ENCODE measurements around the gene FAM98C.

Gene FAM98C

DNA sequence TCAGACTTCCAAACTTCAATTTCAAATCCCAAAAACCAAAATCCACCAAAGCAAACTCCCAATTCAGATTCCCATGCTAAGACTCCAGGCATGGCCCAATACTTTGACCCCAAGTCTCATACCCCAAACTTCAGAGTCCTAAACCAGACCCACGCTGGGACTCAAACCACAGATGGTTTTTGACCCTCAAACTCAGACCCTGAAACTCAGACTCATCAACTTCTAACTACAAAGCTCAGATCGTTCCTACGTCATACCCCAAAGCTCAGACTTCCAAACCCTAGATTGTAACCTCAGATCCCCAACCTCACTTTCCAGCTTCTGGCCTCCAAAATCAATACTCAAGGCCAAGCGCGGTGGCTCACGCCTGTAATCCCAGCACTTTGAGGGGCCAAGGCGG, 42.5 kb downstream of the FAM98C start:
- H3K4me1 ChIP-seq (ENCODE audit: control insufficient read depth in 5 of 5, insufficient read depth in 5 of 5, low read length in 5 of 5) = no peaks in the 10 kb centered on the region
- peaks cover 0 to 28% (median 0%) of the 10 kb centered on the region in 5 donors for H3K36me3 ChIP-seq (ENCODE audit: control insufficient read depth in 5 of 5, insufficient read depth in 5 of 5, low read length in 5 of 5)
- H3K9ac ChIP-seq (ENCODE audit: low read length in 5 of 5) = no peak overlapping the region
- no peak overlapping the region for H3K4me3 ChIP-seq (ENCODE audit: low read depth in 1 of 5, low read length in 5 of 5)
- H3K27ac ChIP-seq (ENCODE audit: low read depth, low read length) = no peak overlapping the region
- H3K9me3 ChIP-seq (ENCODE audit: control insufficient read depth in 5 of 5, low read length in 5 of 5) = no peaks in the 10 kb centered on the region
- peaks cover 5 to 13% (median 9%) of the 10 kb centered on the region in 5 donors for H3K27me3 ChIP-seq (ENCODE audit: control insufficient read depth in 5 of 5, insufficient read depth in 4 of 5, low read length in 5 of 5)

DNA sequence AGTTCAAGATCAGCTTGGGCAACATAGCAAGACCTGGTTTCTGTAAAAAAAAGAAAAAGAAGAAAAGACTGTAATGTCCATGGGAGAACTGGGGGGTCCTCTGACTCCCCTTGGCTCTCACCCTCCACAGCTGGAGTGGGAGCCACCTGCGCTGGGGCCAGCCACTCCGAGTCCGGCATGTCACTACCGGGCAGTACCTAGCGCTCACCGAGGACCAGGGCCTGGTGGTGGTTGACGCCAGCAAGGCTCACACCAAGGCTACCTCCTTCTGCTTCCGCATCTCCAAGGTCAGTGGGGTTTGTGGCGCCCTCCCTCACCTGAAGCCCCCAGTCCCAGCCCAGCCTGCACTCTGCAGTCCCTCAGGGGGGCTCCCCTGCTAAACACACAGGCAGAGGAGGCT, 45.3 kb downstream of the FAM98C start:
- Histone ChIP-seq H3K9me3 (ENCODE audit: control insufficient read depth in 5 of 5, low read length in 5 of 5) (no peaks in the 10 kb centered on the region), H3K36me3 (ENCODE audit: control insufficient read depth in 5 of 5, insufficient read depth in 5 of 5, low read length in 5 of 5) (peaks cover 0 to 42% (median 0%) of the 10 kb centered on the region in 5 donors), H3K27ac (ENCODE audit: low read depth, low read length) (no peak overlapping the region), H3K9ac (ENCODE audit: low read length in 5 of 5) (no peak overlapping the region), H3K27me3 (ENCODE audit: control insufficient read depth in 5 of 5, insufficient read depth in 4 of 5, low read length in 5 of 5) (peaks cover 0 to 4% (median 0%) of the 10 kb centered on the region in 5 donors), H3K4me3 (ENCODE audit: low read depth in 1 of 5, low read length in 5 of 5) (no peak overlapping the region), H3K4me1 (ENCODE audit: control insufficient read depth in 5 of 5, insufficient read depth in 5 of 5, low read length in 5 of 5) (no peaks in the 10 kb centered on the region)

DNA sequence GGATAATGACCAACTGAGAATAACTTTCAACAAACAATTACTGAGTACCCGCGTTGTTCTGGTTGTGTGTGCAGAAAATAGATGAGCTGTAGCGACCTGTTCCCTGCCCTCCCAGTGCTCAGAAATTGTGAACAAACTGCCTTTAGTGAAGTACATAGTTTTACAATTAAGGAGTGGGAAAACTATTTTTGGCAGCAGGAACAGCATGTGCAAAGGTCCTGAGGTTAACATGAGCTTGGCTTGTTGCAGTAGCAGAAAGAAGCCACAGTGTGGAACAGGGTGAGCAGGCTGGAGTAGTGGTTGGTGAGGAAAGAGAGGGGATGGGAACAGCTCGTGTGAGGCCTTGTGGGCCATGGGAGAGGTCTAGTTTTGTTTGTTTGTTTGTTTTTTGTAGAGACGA, 46.6 kb downstream of the FAM98C start:
- no peaks in the 10 kb centered on the region for H3K9me3 ChIP-seq (ENCODE audit: control insufficient read depth in 5 of 5, low read length in 5 of 5)
- H3K9ac ChIP-seq (ENCODE audit: low read length in 5 of 5) = no peak overlapping the region
- no peak overlapping the region for H3K4me3 ChIP-seq (ENCODE audit: low read depth in 1 of 5, low read length in 5 of 5)
- H3K27me3 ChIP-seq (ENCODE audit: control insufficient read depth in 5 of 5, insufficient read depth in 4 of 5, low read length in 5 of 5) = peaks cover 0 to 3% (median 0%) of the 10 kb centered on the region in 5 donors
- no peak overlapping the region for H3K27ac ChIP-seq (ENCODE audit: low read depth, low read length)
- H3K36me3 ChIP-seq (ENCODE audit: control insufficient read depth in 5 of 5, insufficient read depth in 5 of 5, low read length in 5 of 5) = peaks cover 0 to 34% (median 0%) of the 10 kb centered on the region in 5 donors
- H3K4me1 ChIP-seq (ENCODE audit: control insufficient read depth in 5 of 5, insufficient read depth in 5 of 5, low read length in 5 of 5) = no peaks in the 10 kb centered on the region

DNA sequence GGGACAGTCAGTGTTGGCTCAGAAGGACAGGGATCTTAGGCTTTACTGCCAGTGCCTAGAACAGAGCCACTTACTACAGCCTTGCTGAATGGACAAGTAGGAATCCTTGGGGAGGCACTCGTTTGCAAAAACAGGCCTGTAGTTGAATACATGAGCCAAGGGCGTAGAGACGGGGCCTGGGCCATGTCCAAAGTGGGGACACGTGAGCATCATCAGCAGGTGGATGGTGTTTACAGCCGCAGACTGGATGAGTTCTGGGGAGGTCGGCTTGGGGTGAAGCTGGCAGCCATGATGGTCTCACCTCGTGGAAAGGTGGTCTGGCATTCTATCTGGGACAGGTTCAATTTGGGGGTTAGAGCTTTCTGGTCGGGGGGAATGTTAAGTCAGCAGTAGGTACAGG, 48.1 kb downstream of the FAM98C start:
- Histone ChIP-seq H3K4me3 (ENCODE audit: low read depth in 1 of 5, low read length in 5 of 5) (no peak overlapping the region), H3K27ac (ENCODE audit: low read depth, low read length) (no peak overlapping the region), H3K36me3 (ENCODE audit: control insufficient read depth in 5 of 5, insufficient read depth in 5 of 5, low read length in 5 of 5) (peaks cover 0 to 40% (median 0%) of the 10 kb centered on the region in 5 donors), H3K9ac (ENCODE audit: low read length in 5 of 5) (no peak overlapping the region), H3K9me3 (ENCODE audit: control insufficient read depth in 5 of 5, low read length in 5 of 5) (no peaks in the 10 kb centered on the region), H3K27me3 (ENCODE audit: control insufficient read depth in 5 of 5, insufficient read depth in 4 of 5, low read length in 5 of 5) (peaks cover 0 to 3% (median 0%) of the 10 kb centered on the region in 5 donors), H3K4me1 (ENCODE audit: control insufficient read depth in 5 of 5, insufficient read depth in 5 of 5, low read length in 5 of 5) (no peaks in the 10 kb centered on the region)

DNA sequence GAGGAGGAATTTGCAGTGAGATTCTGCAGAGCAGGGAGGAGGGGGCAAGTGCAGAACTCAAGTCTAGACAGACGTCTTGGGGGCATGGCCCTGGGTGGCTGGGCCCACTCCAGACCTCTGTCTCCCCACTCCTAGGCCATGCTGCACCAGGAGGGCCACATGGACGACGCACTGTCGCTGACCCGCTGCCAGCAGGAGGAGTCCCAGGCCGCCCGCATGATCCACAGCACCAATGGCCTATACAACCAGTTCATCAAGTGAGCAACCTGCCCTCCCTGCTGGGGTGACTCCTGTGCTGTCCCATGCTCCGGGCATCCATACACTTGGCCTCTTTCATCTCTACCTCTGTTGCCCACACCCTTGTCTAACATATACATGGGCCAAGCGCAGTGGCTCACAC, 48.7 kb downstream of the FAM98C start:
- Histone ChIP-seq H3K9ac (ENCODE audit: low read length in 5 of 5) (no peak overlapping the region), H3K27me3 (ENCODE audit: control insufficient read depth in 5 of 5, insufficient read depth in 4 of 5, low read length in 5 of 5) (peaks cover 0 to 3% (median 0%) of the 10 kb centered on the region in 5 donors), H3K9me3 (ENCODE audit: control insufficient read depth in 5 of 5, low read length in 5 of 5) (no peaks in the 10 kb centered on the region), H3K27ac (ENCODE audit: low read depth, low read length) (no peak overlapping the region), H3K4me3 (ENCODE audit: low read depth in 1 of 5, low read length in 5 of 5) (no peak overlapping the region), H3K36me3 (ENCODE audit: control insufficient read depth in 5 of 5, insufficient read depth in 5 of 5, low read length in 5 of 5) (peaks cover 0 to 34% (median 0%) of the 10 kb centered on the region in 5 donors), H3K4me1 (ENCODE audit: control insufficient read depth in 5 of 5, insufficient read depth in 5 of 5, low read length in 5 of 5) (no peaks in the 10 kb centered on the region)

DNA sequence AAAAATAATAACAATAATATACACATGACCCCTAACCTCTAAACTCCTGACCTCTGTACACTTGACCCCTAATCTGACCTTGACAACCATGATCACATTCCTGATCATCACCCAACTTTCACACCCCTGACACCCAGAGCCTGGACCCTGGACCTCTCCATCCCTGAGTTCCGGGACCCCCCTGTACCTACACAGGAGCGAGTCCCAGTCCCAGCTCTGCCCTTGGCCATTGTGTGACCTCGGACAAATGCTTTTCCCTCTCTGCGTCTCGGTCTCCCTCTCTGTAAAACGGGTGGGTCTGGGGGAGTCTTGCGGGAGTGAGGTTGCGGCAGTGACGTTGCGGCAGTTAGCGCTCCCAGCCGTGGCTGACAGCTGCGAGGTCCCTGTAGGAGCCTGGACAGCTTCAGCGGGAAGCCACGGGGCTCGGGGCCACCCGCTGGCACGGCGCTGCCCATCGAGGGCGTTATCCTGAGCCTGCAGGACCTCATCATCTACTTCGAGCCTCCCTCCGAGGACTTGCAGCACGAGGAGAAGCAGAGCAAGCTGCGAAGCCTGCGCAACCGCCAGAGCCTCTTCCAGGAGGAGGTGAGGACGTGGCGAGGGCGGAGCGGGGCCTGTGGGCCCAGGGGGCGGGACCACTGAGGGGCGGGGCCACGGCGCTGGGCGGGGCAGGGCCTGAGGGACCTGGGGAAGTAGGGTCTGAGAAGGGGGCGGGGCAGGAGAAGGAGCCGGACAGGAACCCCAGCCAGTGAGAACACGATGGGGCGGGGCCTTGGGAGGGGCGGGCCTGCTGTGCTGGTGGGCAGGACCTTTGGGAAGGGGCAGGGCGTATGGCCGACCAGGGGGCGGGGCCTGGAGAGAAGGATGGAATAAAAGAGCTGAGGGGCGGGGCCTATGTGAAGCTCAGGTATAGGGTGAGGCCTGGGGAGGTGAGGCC, 49.8 kb downstream of the FAM98C start:
- Histone ChIP-seq H3K9me3 (ENCODE audit: control insufficient read depth in 5 of 5, low read length in 5 of 5) (no peaks in the 10 kb centered on the region), H3K4me1 (ENCODE audit: control insufficient read depth in 5 of 5, insufficient read depth in 5 of 5, low read length in 5 of 5) (no peaks in the 10 kb centered on the region), H3K36me3 (ENCODE audit: control insufficient read depth in 5 of 5, insufficient read depth in 5 of 5, low read length in 5 of 5) (peaks cover 0 to 39% (median 0%) of the 10 kb centered on the region in 5 donors), H3K27me3 (ENCODE audit: control insufficient read depth in 5 of 5, insufficient read depth in 4 of 5, low read length in 5 of 5) (peaks cover 0 to 3% (median 0%) of the 10 kb centered on the region in 5 donors), H3K9ac (ENCODE audit: low read length in 5 of 5) (no peak overlapping the region), H3K27ac (ENCODE audit: low read depth, low read length) (no peak overlapping the region), H3K4me3 (ENCODE audit: low read depth in 1 of 5, low read length in 5 of 5) (no peak overlapping the region)

DNA sequence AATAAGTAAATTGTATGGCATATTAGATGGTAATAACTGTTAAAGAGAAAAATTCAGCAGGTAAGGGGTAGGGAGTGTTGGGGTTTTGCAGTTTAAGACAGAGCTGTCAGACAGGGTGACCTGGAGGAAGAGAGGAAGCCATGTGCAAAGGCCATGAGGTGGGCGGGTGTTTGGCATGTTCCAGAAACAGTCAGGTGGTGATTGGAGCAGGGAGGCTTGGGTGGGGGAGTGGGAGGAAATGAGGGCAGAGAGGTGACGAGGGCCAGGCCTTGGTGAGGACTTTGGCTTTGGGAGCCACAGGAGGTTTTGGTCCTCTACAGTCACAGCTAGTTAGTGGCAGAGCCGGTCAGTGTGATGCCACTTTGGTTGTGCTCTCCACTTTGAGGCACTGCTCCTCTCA, 50.7 kb downstream of the FAM98C start:
- Histone ChIP-seq H3K9me3 (ENCODE audit: control insufficient read depth in 5 of 5, low read length in 5 of 5) (no peaks in the 10 kb centered on the region), H3K27ac (ENCODE audit: low read depth, low read length) (no peak overlapping the region), H3K9ac (ENCODE audit: low read length in 5 of 5) (no peak overlapping the region), H3K27me3 (ENCODE audit: control insufficient read depth in 5 of 5, insufficient read depth in 4 of 5, low read length in 5 of 5) (peaks cover 0 to 3% (median 0%) of the 10 kb centered on the region in 5 donors), H3K36me3 (ENCODE audit: control insufficient read depth in 5 of 5, insufficient read depth in 5 of 5, low read length in 5 of 5) (peaks cover 0 to 39% (median 0%) of the 10 kb centered on the region in 5 donors), H3K4me1 (ENCODE audit: control insufficient read depth in 5 of 5, insufficient read depth in 5 of 5, low read length in 5 of 5) (no peaks in the 10 kb centered on the region), H3K4me3 (ENCODE audit: low read depth in 1 of 5, low read length in 5 of 5) (no peak overlapping the region)

DNA sequence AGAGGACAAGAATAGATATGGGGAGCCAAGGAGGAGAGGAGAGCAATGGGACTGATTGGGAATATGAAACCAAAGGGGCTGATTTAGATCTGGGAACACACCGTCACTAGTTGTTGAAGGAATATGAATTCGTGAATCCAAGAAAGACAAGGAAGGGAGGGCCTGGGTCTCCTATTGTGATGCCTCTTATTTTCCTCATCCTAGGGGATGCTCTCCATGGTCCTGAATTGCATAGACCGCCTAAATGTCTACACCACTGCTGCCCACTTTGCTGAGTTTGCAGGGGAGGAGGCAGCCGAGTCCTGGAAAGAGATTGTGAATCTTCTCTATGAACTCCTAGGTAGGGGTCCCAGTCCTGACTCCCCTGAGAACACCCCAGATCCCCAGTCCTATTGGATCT, 52.1 kb downstream of the FAM98C start:
- Histone ChIP-seq H3K4me1 (ENCODE audit: control insufficient read depth in 5 of 5, insufficient read depth in 5 of 5, low read length in 5 of 5) (no peaks in the 10 kb centered on the region), H3K36me3 (ENCODE audit: control insufficient read depth in 5 of 5, insufficient read depth in 5 of 5, low read length in 5 of 5) (peaks cover 0 to 36% (median 0%) of the 10 kb centered on the region in 5 donors), H3K4me3 (ENCODE audit: low read depth in 1 of 5, low read length in 5 of 5) (no peak overlapping the region), H3K27ac (ENCODE audit: low read depth, low read length) (no peak overlapping the region), H3K27me3 (ENCODE audit: control insufficient read depth in 5 of 5, insufficient read depth in 4 of 5, low read length in 5 of 5) (peaks cover 0 to 4% (median under 1%) of the 10 kb centered on the region in 5 donors), H3K9me3 (ENCODE audit: control insufficient read depth in 5 of 5, low read length in 5 of 5) (no peaks in the 10 kb centered on the region), H3K9ac (ENCODE audit: low read length in 5 of 5) (no peak overlapping the region)

DNA sequence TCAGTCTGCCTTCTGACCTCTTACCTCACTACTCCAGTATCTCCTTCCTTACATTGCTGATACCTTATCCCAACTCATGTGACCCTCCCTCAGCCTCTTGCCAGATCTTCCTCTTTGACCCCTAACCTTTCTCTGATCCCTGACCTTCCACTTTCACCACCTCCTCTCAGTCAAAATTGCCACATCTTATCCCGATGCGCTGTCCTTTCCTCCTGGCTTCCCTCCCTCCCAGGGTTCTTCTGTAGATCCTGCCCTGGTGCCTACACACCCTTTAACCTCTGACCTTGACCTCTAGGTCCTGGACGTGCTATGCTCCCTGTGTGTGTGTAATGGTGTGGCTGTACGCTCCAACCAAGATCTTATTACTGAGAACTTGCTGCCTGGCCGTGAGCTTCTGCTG, 54.3 kb downstream of the FAM98C start:
- Histone ChIP-seq H3K9me3 (ENCODE audit: control insufficient read depth in 5 of 5, low read length in 5 of 5) (no peaks in the 10 kb centered on the region), H3K4me3 (ENCODE audit: low read depth in 1 of 5, low read length in 5 of 5) (no peak overlapping the region), H3K36me3 (ENCODE audit: control insufficient read depth in 5 of 5, insufficient read depth in 5 of 5, low read length in 5 of 5) (peaks cover 0 to 26% (median 0%) of the 10 kb centered on the region in 5 donors), H3K4me1 (ENCODE audit: control insufficient read depth in 5 of 5, insufficient read depth in 5 of 5, low read length in 5 of 5) (no peaks in the 10 kb centered on the region), H3K27ac (ENCODE audit: low read depth, low read length) (no peak overlapping the region), H3K9ac (ENCODE audit: low read length in 5 of 5) (no peak overlapping the region), H3K27me3 (ENCODE audit: control insufficient read depth in 5 of 5, insufficient read depth in 4 of 5, low read length in 5 of 5) (peaks cover 0 to 8% (median 3%) of the 10 kb centered on the region in 5 donors)

DNA sequence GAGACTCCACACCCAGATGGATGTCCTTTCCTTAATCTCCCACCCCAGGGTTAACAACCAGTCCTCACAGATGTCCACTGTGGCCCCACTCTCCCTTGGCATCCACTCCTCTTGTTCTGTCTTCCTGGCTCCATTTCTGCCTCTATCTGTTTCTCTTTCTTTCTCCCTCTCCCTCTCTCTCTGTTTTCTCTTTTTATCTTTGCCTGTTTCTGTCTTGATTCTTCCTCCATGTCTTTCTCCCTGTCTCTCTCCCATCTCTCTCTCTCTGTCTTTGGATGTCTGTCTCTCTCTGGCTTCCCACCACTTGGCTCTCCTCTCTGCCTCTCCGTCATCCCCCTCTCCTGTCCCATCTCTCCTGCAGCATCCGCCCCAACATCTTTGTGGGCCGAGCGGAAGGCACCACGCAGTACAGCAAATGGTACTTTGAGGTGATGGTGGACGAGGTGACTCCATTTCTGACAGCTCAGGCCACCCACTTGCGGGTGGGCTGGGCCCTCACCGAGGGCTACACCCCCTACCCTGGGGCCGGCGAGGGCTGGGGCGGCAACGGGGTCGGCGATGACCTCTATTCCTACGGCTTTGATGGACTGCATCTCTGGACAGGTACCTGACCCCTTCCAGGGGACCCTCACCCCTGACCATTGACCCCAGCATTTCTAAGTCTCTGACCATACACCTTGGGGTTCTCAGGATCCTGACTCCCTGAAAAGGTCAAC, 55.0 kb downstream of the FAM98C start:
- H3K36me3 ChIP-seq (ENCODE audit: control insufficient read depth in 5 of 5, insufficient read depth in 5 of 5, low read length in 5 of 5) = peaks cover 0 to 21% (median 0%) of the 10 kb centered on the region in 5 donors
- no peaks in the 10 kb centered on the region for H3K9me3 ChIP-seq (ENCODE audit: control insufficient read depth in 5 of 5, low read length in 5 of 5)
- H3K4me3 ChIP-seq (ENCODE audit: low read depth in 1 of 5, low read length in 5 of 5) = no peak overlapping the region
- no peaks in the 10 kb centered on the region for H3K4me1 ChIP-seq (ENCODE audit: control insufficient read depth in 5 of 5, insufficient read depth in 5 of 5, low read length in 5 of 5)
- H3K27me3 ChIP-seq (ENCODE audit: control insufficient read depth in 5 of 5, insufficient read depth in 4 of 5, low read length in 5 of 5) = peaks cover 0 to 9% (median 0%) of the 10 kb centered on the region in 5 donors
- H3K27ac ChIP-seq (ENCODE audit: low read depth, low read length) = no peak overlapping the region
- H3K9ac ChIP-seq (ENCODE audit: low read length in 5 of 5) = no peak overlapping the region

Measured in subcutaneous abdominal adipose tissue (tissue), 5 donors.